Uterus (tissue), 4 donors: ENCODE results near the gene SMOC2. TPM values are rescaled to one million over a fixed set of nuclear protein-coding genes. Genes with fewer than 3 reads are reported as not detected.
"Not testable (repeated sequence)": the region's sequence is repeated elsewhere in the genome, so short reads cannot be mapped to it uniquely, and the experiment has no call there.

ENCODE experiments used
- DNase-seq, 2 donors: peaks; one replicate each; pipeline ENCODE4 v3.0.0-alpha.2; 2019 to 2020
- H3K27ac ChIP-seq, 2 donors: fragments of 200-600 bp; sonication (generic); 1 replicate in 1 of 2; 2 replicates in 1 of 2; pipeline ENCODE4 v1.5.1; 2016 to 2018
- H3K27me3 ChIP-seq, 2 donors: fragments of 200-600 bp; sonication (generic); one replicate each; pipeline ENCODE4 v1.5.1; 2018 to 2019; ENCODE audit warnings: control low read depth in 1 of 2
- H3K36me3 ChIP-seq, 2 donors: fragments of 200-600 bp; sonication (generic); one replicate each; pipeline ENCODE4 v1.5.1; 2019; ENCODE audit warnings: control low read depth in 1 of 2
- H3K4me1 ChIP-seq, 2 donors: fragments of 200-600 bp; sonication (generic); one replicate each; pipeline ENCODE4 v1.5.1; 2018 to 2019; ENCODE audit warnings: control low read depth in 1 of 2
- H3K4me3 ChIP-seq, 2 donors: fragments of 200-600 bp; sonication (generic); 1 replicate in 1 of 2; 2 replicates in 1 of 2; pipeline ENCODE4 v1.5.1; 2018 to 2019; ENCODE audit warnings: mild to moderate bottlenecking in 1 of 2
- H3K9me3 ChIP-seq, 2 donors: fragments of 200-600 bp; sonication (generic); one replicate each; pipeline ENCODE4 v1.5.1; 2019; ENCODE audit warnings: control low read depth in 1 of 2
- POLR2A ChIP-seq, 2 donors: fragments of 450-650 bp; IDR thresholded peaks; one replicate each; pipeline ENCODE4 v1.6.1; 2016; ENCODE audit warnings: antibody characterized with exemption in 2 of 2, mild to moderate bottlenecking in 1 of 2, moderate library complexity in 1 of 2
- intact Hi-C: fragments of 100-400 bp; cut with DNase I; formaldehyde crosslinking; loops from one replicate; pipeline ENCODE4 v1.15.1; 2023; ENCODE audit warnings: low total_unique reads
- total RNA-seq, 4 donors: library from RNA; depleted of rRNA in 3 of 4; stranded (reverse); fragments of >200 nt in 3 of 4; gene quantifications; one replicate each; pipeline versions ENCODE4 v1.1.0 to v1.2.4, GENCODE V29; 2014 to 2023
- TF ChIP-seq, protein P1 (sequence below), 4 experiments: fragments of 200-600 bp in 2 of 4; fragments of 450-650 bp in 2 of 4; sonication (generic) in 2 of 4; IDR thresholded peaks; one replicate each; pipeline ENCODE4 v1.5.1; 2016 to 2019; ENCODE audit warnings: antibody characterized with exemption in 4 of 4, mild to moderate bottlenecking in 2 of 4, moderate library complexity in 1 of 4
- donor health status: DM: yes; HTN: yes; CAD: no.

SMOC2 gene
- total RNA-seq, 4 donors from 2014 or later, result 98.2 to 139 (median 121) TPM

DNA sequence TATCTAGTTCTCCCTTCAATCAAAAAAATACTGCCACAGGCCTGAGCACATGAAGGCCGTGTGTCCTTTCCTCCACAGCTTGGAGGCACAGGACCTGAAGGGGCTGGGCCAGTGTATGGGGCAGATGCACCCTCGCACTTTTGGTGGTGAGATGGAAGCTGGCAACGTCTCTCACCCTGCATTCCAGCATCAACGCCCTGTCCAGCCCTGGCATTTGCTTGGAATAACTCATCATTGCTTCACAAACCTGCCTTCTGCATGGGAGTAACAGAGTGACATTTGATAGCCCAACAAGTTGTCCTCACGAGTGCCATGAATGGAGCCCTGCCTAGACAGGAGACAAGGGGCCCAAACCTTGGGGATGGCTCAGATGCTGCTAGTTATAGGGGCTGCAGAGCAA, 257.9 kb downstream of the SMOC2 start:
- Histone ChIP-seq H3K27ac (no peak overlapping the region), H3K36me3 (no peaks in the 10 kb centered on the region), H3K9me3 (no peaks in the 10 kb centered on the region), H3K4me3 (no peak overlapping the region), H3K4me1 (peaks cover 0 to 7% of the 10 kb centered on the region in 2 donors), H3K27me3 (no peaks in the 10 kb centered on the region)
- DNase-seq, result no peak
- TF ChIP-seq, protein P1, sequence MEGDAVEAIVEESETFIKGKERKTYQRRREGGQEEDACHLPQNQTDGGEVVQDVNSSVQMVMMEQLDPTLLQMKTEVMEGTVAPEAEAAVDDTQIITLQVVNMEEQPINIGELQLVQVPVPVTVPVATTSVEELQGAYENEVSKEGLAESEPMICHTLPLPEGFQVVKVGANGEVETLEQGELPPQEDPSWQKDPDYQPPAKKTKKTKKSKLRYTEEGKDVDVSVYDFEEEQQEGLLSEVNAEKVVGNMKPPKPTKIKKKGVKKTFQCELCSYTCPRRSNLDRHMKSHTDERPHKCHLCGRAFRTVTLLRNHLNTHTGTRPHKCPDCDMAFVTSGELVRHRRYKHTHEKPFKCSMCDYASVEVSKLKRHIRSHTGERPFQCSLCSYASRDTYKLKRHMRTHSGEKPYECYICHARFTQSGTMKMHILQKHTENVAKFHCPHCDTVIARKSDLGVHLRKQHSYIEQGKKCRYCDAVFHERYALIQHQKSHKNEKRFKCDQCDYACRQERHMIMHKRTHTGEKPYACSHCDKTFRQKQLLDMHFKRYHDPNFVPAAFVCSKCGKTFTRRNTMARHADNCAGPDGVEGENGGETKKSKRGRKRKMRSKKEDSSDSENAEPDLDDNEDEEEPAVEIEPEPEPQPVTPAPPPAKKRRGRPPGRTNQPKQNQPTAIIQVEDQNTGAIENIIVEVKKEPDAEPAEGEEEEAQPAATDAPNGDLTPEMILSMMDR (IDR thresholded peaks at IDR 0.05), result no peak
- no peak for TF ChIP-seq POLR2A (IDR thresholded peaks at IDR 0.05)
- intact Hi-C loops, result no loop called here

DNA sequence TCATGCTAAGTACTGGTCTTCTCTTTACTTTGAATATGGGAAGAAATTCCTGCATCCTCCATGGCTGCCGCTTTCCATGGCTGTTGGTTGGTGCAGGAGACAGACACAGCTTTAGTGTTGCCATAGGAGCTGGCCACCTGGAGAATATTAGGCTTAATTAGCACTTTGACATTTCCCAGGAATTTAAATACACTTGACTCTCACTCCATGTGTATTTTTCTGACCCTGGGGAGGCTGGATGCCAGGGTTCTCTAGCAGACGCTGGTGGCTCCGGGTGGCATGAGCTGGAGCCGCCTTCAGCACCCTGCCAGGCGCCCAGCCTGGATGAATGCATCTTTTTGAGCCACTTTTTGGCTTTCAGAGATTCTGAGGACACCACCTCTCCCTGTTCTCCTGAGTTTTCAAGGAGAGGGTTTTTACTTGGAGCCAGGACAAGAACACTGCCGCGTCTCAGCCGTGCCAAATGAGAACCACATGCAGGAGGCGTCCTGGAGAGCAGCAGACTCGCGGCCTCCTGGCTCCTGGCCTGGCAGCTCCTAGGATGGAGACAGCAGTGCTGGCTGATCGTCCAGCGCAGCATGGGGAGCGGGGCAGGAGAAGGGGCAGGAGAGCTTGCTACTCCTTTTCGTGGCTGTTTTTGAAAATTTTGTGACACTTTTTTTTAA, 258.8 kb downstream of the SMOC2 start:
- H3K27me3 ChIP-seq, result no peaks in the 10 kb centered on the region
- H3K27ac ChIP-seq, result peak overlapping the region; percentile 13 to 47
- DNase-seq, result peak; percentile 75 to 82
- no peak overlapping the region for H3K4me3 ChIP-seq
- peaks cover 0 to 7% of the 10 kb centered on the region in 2 donors for H3K4me1 ChIP-seq
- no peaks in the 10 kb centered on the region for H3K36me3 ChIP-seq
- H3K9me3 ChIP-seq, result no peaks in the 10 kb centered on the region
- TF ChIP-seq, protein P1 (IDR thresholded peaks at IDR 0.05), result no peak
- no peak for TF ChIP-seq POLR2A (IDR thresholded peaks at IDR 0.05)
- intact Hi-C loops, result no loop called here

DNA sequence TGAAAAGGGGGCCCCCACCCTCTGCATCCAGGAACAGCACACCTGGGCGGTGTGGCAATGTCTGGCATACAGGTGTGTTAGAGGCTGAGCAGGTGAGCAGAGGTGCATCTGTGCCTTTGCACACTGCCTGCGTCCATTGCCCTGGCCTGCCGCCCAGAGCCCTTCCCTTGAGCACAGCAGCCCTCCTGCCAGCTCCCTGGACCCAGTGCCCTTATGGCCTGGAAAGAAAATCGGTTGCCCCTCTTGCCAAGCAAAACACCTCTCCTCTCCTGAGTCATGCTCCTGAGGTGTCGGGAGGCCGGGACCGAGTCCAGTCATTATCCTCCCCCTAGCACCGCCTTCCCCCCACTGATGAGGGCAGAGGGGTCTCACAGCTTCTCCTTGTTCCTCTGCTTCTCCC, 259.9 kb downstream of the SMOC2 start:
- H3K4me3 ChIP-seq, result no peak overlapping the region
- H3K27ac ChIP-seq, result no peak overlapping the region
- TF ChIP-seq, protein P1 (IDR thresholded peaks at IDR 0.05), result no peak
- no peak for TF ChIP-seq POLR2A (IDR thresholded peaks at IDR 0.05)
- H3K36me3 ChIP-seq, result no peaks in the 10 kb centered on the region
- intact Hi-C loops, result no loop called here
- no peaks in the 10 kb centered on the region for H3K27me3 ChIP-seq
- DNase-seq, result no peak
- peaks cover 0 to 7% of the 10 kb centered on the region in 2 donors for H3K4me1 ChIP-seq
- no peaks in the 10 kb centered on the region for H3K9me3 ChIP-seq

DNA sequence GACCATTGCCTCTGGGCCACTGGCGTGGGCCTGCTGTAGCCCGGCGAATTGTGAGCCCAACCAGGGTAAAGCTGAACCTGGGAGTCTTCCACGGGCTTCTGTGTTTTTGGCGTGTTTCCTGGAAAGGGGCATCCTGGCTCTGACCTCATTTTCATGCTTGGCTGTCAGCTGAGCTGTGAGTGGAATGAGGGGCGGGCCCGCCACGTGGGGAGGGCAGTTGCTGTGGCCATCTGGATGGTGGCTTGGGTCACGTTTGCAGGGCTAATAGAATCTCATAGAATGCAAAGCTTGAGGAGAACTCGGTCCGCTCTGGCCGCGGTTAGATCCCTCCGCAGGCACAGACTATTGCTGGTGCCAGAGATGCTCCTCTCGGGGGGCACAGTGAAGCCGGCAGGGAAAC, 263.0 kb downstream of the SMOC2 start:
- Histone ChIP-seq H3K4me3 (no peak overlapping the region), H3K27ac (no peak overlapping the region), H3K9me3 (no peaks in the 10 kb centered on the region), H3K27me3 (no peaks in the 10 kb centered on the region), H3K4me1 (peaks cover 0 to 7% of the 10 kb centered on the region in 2 donors), H3K36me3 (no peaks in the 10 kb centered on the region)
- intact Hi-C loops, result no loop called here
- TF ChIP-seq POLR2A (IDR thresholded peaks at IDR 0.05), result no peak
- TF ChIP-seq, protein P1 (IDR thresholded peaks at IDR 0.05), result no peak
- DNase-seq, result peak; percentile 25 to 34

DNA sequence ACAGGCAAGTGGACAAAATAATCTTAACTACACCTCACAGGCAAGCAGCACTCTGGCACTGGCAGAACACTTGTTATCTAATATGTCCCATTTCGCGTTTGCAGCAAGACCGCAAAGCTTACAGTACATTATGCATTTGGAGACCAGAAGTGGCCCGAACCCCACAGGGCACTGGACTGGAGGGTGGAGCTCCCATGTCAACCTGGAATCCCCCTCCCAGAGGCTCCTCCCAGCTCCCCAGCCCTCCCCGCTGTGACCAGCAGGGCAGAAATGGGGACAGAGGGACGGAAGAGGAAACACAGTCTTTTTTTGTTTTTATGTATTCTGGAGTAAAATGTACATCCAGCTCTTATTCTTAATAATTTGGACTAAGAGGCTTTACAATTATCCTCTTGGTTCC, 263.7 kb downstream of the SMOC2 start:
- peaks cover 0 to 7% of the 10 kb centered on the region in 2 donors for H3K4me1 ChIP-seq

DNA sequence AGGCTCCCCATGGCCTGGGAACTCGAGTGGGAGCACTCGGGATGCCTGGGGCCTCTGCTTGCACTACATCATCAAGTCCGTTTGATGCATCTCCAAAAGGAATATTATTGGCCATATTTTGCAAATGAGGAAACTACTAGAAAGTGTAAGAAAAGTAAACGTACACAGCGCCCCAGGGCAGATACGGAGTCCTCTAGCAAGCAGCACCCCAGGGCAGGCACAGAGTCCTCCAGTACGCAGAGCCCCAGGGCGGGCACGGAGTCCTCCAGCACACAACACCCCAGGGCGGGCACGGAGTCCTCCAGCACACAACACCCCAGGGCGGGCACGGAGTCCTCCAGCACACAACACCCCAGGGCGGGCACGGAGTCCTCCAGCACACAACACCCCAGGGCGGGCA, 264.3 kb downstream of the SMOC2 start:
- H3K9me3 ChIP-seq, H3K27me3 ChIP-seq, H3K27ac ChIP-seq, DNase-seq, H3K36me3 ChIP-seq, intact Hi-C loops, H3K4me1 ChIP-seq, H3K4me3 ChIP-seq: not testable (repeated sequence)

More for the DNA sequence above, 263.7 kb downstream of the SMOC2 start:
- Histone ChIP-seq H3K36me3 (no peaks in the 10 kb centered on the region), H3K9me3 (no peaks in the 10 kb centered on the region), H3K27me3 (no peaks in the 10 kb centered on the region), H3K4me3 (no peak overlapping the region), H3K27ac (no peak overlapping the region)
- TF ChIP-seq POLR2A (IDR thresholded peaks at IDR 0.05), result no peak
- TF ChIP-seq, protein P1 (IDR thresholded peaks at IDR 0.05), result no peak
- intact Hi-C loops, result no loop called here
- DNase-seq, result no peak
